HEK293T (cell line): ENCODE measurements around the gene OR52N4.

Experiments used
- ARNT ChIP-seq: fragments of 450-650 bp; IDR thresholded peaks from 2 replicates; pipeline ENCODE4 v1.6.1; 2017; ENCODE audit warnings: mild to moderate bottlenecking
- BHLHE40 ChIP-seq: fragments of 450-650 bp; IDR thresholded peaks from 2 replicates; pipeline ENCODE4 v1.6.1; 2016; ENCODE audit warnings: mild to moderate bottlenecking, moderate library complexity, borderline replicate concordance
- ELF4 ChIP-seq: fragments of 450-650 bp; IDR thresholded peaks from 2 replicates; pipeline ENCODE4 v1.6.1; 2017; ENCODE audit warnings: antibody characterized with exemption
- FOXK2 ChIP-seq: fragments of 450-650 bp; IDR thresholded peaks from 2 replicates; pipeline ENCODE4 v1.6.1; 2016; ENCODE audit warnings: mild to moderate bottlenecking
- FOXM1 ChIP-seq: fragments of 450-650 bp; IDR thresholded peaks from 2 replicates; pipeline ENCODE4 v1.6.1; 2017; ENCODE audit warnings: mild to moderate bottlenecking, borderline replicate concordance
- LEF1 ChIP-seq: fragments of 450-650 bp; IDR thresholded peaks from 2 replicates; pipeline ENCODE4 v1.6.1; 2017; ENCODE audit warnings: mild to moderate bottlenecking, borderline replicate concordance
- NFRKB ChIP-seq: fragments of 450-650 bp; IDR thresholded peaks from 2 replicates; pipeline ENCODE4 v1.6.1; 2016; ENCODE audit warnings: mild to moderate bottlenecking, moderate library complexity
- SP1 ChIP-seq: fragments of 450-650 bp; IDR thresholded peaks from 2 replicates; pipeline ENCODE4 v1.6.1; 2017
- TARDBP ChIP-seq: fragments of 450-650 bp; IDR thresholded peaks from 2 replicates; pipeline ENCODE4 v1.6.1; 2016
- TF ChIP-seq, protein P1 (sequence below): fragments of 450-650 bp; IDR thresholded peaks from 2 replicates; pipeline ENCODE4 v1.6.1; 2016

DNA sequence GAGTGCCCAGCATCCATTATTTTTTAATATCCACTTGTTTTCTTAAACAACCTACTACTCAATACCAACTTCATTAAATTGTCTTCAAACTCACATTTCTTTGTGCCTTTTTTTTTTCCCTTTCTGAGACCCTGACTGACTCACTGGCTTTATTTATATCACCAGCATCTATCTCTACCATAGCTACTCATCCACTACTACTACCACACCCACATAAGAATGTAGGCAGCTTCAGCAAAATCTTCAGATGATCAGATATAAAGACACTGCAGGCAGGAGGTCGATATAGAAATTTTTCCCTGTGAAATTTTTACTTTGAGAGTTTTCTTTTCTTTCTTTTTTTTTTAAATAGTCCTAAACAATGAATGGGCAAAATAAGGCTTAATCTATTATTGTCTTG lies 15.6 kb upstream of the OR52N4 start:
- TF ChIP-seq ARNT: no peak
- no peak for TF ChIP-seq SP1
- TF ChIP-seq, protein P1, sequence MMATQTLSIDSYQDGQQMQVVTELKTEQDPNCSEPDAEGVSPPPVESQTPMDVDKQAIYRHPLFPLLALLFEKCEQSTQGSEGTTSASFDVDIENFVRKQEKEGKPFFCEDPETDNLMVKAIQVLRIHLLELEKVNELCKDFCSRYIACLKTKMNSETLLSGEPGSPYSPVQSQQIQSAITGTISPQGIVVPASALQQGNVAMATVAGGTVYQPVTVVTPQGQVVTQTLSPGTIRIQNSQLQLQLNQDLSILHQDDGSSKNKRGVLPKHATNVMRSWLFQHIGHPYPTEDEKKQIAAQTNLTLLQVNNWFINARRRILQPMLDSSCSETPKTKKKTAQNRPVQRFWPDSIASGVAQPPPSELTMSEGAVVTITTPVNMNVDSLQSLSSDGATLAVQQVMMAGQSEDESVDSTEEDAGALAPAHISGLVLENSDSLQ: no peak
- TF ChIP-seq NFRKB: no peak
- no peak for TF ChIP-seq FOXM1
- no peak for TF ChIP-seq TARDBP
- TF ChIP-seq BHLHE40: no peak
- no peak for TF ChIP-seq LEF1
- TF ChIP-seq ELF4: no peak
- TF ChIP-seq FOXK2: no peak
